ENCODE results near the gene CEP192.
"Not testable (repeated sequence)": the region's sequence is repeated elsewhere in the genome, so short reads cannot be mapped to it uniquely, and the experiment has no call there.

Gene CEP192

GRCh38 chr18:12995952-12996477, 4.9 kb downstream of the CEP192 start:
- Histone ChIP-seq H3K4me3 (ENCODE audit: low read depth, low read length, poor library complexity, severe bottlenecking) (no peak overlapping the region), H3K4me1 (ENCODE audit: insufficient read depth, low read length, severe bottlenecking) (peaks cover 34% of the 10 kb centered on the region), H3K79me2 (ENCODE audit: insufficient read depth, low read length) (peaks cover 90% of the 10 kb centered on the region), H3K9me3 (ENCODE audit: low read length) (no peaks in the 10 kb centered on the region), H2AFZ (ENCODE audit: low read length) (no peak overlapping the region), H3K4me2 (ENCODE audit: low read length) (no peak overlapping the region), H3K27me3 (ENCODE audit: insufficient read depth, low read length) (no peaks in the 10 kb centered on the region), H4K20me1 (ENCODE audit: insufficient read depth, low read length) (no peaks in the 10 kb centered on the region), H3K36me3 (ENCODE audit: insufficient read depth, low read length) (peaks cover 37% of the 10 kb centered on the region), H3K9me2 (ENCODE audit: low read depth, low read length) (no peaks in the 10 kb centered on the region), H3K9ac (ENCODE audit: low read length) (no peak overlapping the region), H3K27ac (ENCODE audit: low read depth, low read length, poor library complexity, severe bottlenecking) (no peak overlapping the region), H3F3A (ENCODE audit: insufficient read depth, low read length) (no peaks in the 10 kb centered on the region)
- TF ChIP-seq CTCF (IDR thresholded peaks at IDR 0.05; ENCODE audit: low read length): no peak
- no peak for TF ChIP-seq EZH2 (IDR thresholded peaks at IDR 0.05; ENCODE audit: borderline replicate concordance, low read length)

GRCh38 chr18:12996661-12997292, 5.6 kb downstream of the CEP192 start:
- Histone ChIP-seq H3K9ac (ENCODE audit: low read length) (no peak overlapping the region), H3K4me2 (ENCODE audit: low read length) (no peak overlapping the region), H3F3A (ENCODE audit: insufficient read depth, low read length) (no peaks in the 10 kb centered on the region)

GRCh38 chr18:12997330-12997729, 6.2 kb downstream of the CEP192 start:
- H3K4me2 ChIP-seq (ENCODE audit: low read length): not testable (repeated sequence)

More at GRCh38 chr18:12996661-12997292, 5.6 kb downstream of the CEP192 start:
- TF ChIP-seq EZH2 (IDR thresholded peaks at IDR 0.05; ENCODE audit: borderline replicate concordance, low read length): no peak
- TF ChIP-seq CTCF (IDR thresholded peaks at IDR 0.05; ENCODE audit: low read length): no peak
- no peak overlapping the region for H3K27ac ChIP-seq (ENCODE audit: low read depth, low read length, poor library complexity, severe bottlenecking)
- H3K27me3 ChIP-seq (ENCODE audit: insufficient read depth, low read length): no peaks in the 10 kb centered on the region
- peaks cover 34% of the 10 kb centered on the region for H3K4me1 ChIP-seq (ENCODE audit: insufficient read depth, low read length, severe bottlenecking)
- no peaks in the 10 kb centered on the region for H4K20me1 ChIP-seq (ENCODE audit: insufficient read depth, low read length)
- peaks cover 45% of the 10 kb centered on the region for H3K36me3 ChIP-seq (ENCODE audit: insufficient read depth, low read length)
- H3K4me3 ChIP-seq (ENCODE audit: low read depth, low read length, poor library complexity, severe bottlenecking): no peak overlapping the region
- no peaks in the 10 kb centered on the region for H3K9me3 ChIP-seq (ENCODE audit: low read length)
- H3K9me2 ChIP-seq (ENCODE audit: low read depth, low read length): no peaks in the 10 kb centered on the region
- H3K79me2 ChIP-seq (ENCODE audit: insufficient read depth, low read length): peaks cover 90% of the 10 kb centered on the region
- H2AFZ ChIP-seq (ENCODE audit: low read length): no peak overlapping the region

More at GRCh38 chr18:12997330-12997729, 6.2 kb downstream of the CEP192 start:
- peaks cover 33% of the 10 kb centered on the region for H3K4me1 ChIP-seq (ENCODE audit: insufficient read depth, low read length, severe bottlenecking)
- H3K79me2 ChIP-seq (ENCODE audit: insufficient read depth, low read length): peaks cover 85% of the 10 kb centered on the region
- not testable (repeated sequence) for H3K9ac ChIP-seq (ENCODE audit: low read length); H4K20me1 ChIP-seq (ENCODE audit: insufficient read depth, low read length); H3K27ac ChIP-seq (ENCODE audit: low read depth, low read length, poor library complexity, severe bottlenecking); H3K27me3 ChIP-seq (ENCODE audit: insufficient read depth, low read length); H3K9me2 ChIP-seq (ENCODE audit: low read depth, low read length); H2AFZ ChIP-seq (ENCODE audit: low read length); H3F3A ChIP-seq (ENCODE audit: insufficient read depth, low read length); H3K9me3 ChIP-seq (ENCODE audit: low read length); H3K4me3 ChIP-seq (ENCODE audit: low read depth, low read length, poor library complexity, severe bottlenecking)
- H3K36me3 ChIP-seq (ENCODE audit: insufficient read depth, low read length): peaks cover 47% of the 10 kb centered on the region
